ENCODE results near the gene SUB1.

SUB1 gene

DNA sequence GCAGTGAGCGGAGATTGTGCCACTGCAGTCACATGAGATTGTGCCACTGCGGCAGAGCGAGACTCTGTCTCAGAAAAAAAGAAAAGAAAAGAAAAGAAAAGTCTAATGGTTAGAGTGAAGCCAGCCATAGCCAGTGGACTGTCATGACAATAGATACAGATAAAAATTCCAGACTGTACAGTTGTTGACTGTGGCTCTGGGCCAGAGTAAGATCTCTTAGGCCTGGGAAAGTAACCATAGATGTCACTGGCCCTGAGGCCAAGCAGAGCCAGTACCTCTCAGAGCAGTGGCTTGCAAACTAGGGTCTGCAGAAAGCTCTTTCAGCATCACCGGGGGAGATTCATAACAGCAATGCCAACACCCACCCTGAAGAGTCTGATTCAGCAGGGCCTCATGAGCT, 44.1 kb upstream of the SUB1 start:
- H2BK120ac ChIP-seq (ENCODE audit: low read depth, low read length): no peak overlapping the region
- no peaks in the 10 kb centered on the region for H3K79me2 ChIP-seq (ENCODE audit: control insufficient read depth, insufficient read depth, low read length)
- no peaks in the 10 kb centered on the region for H3K27me3 ChIP-seq (ENCODE audit: insufficient read depth, low read length, poor library complexity)
- no peak overlapping the region for H3K4me3 ChIP-seq (ENCODE audit: low read length)
- no peak overlapping the region for H3K27ac ChIP-seq (ENCODE audit: low read depth, low read length)
- H3K9ac ChIP-seq (ENCODE audit: low read length): no peak overlapping the region
- H4K8ac ChIP-seq (ENCODE audit: low read depth, low read length): no peak overlapping the region
- DNase-seq: no peak
- H3K4me1 ChIP-seq (ENCODE audit: control insufficient read depth, low read depth, low read length): no peaks in the 10 kb centered on the region
- H3K79me1 ChIP-seq (ENCODE audit: low read length): no peaks in the 10 kb centered on the region
- no peaks in the 10 kb centered on the region for H3K36me3 ChIP-seq (ENCODE audit: control insufficient read depth, insufficient read depth, low read length)
- no peak overlapping the region for H2BK5ac ChIP-seq (ENCODE audit: low read length)
- no peak overlapping the region for H4K5ac ChIP-seq (ENCODE audit: low read length)
- no peak overlapping the region for H3K4ac ChIP-seq (ENCODE audit: low read depth, low read length)
- WGBS (ENCODE audit: extremely low coverage, insufficient coverage, low lambda C conversion rate): no CpG with 5 or more reads among the region's 4 CpGs
- no peak overlapping the region for H3K18ac ChIP-seq (ENCODE audit: low read length)
- no peak overlapping the region for H2BK15ac ChIP-seq (replicated peaks; ENCODE audit: low read depth)
- H2AK5ac ChIP-seq (ENCODE audit: low read length): no peak overlapping the region
- H3K23ac ChIP-seq (ENCODE audit: low read length): no peak overlapping the region
- H3K4me2 ChIP-seq (ENCODE audit: low read length): no peak overlapping the region
- no peak overlapping the region for H3K56ac ChIP-seq (ENCODE audit: low read length)

- no peaks in the 10 kb centered on the region for H3K27me3 ChIP-seq (ENCODE audit: insufficient read depth, low read length, poor library complexity)
These were observed 42.9 kb upstream of the SUB1 start for GRCh38 chr5:32542216-32543059.

DNA sequence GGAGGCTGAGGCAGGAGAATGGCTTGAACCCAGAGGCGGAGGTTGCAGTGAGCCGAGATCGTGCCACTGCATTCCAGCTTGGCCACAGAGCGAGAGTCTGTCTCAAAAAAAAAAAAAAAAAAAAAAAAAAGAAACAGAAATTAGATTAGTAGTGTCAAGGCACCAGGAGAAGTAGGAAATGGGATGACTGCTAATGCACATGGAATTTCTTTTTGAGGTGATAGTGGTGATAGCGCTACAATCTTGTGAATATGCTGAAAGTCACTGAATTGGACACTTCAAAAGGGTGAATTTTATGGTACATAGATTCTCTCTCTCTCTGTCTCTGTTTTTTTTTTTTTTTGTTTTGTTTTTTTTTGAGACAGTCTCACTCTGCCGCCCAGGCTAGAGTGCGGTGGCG, 42.1 kb upstream of the SUB1 start:
- Histone ChIP-seq H3K79me1 (ENCODE audit: low read length) (no peaks in the 10 kb centered on the region), H3K4ac (ENCODE audit: low read depth, low read length) (no peak overlapping the region), H3K9ac (ENCODE audit: low read length) (no peak overlapping the region), H2BK5ac (ENCODE audit: low read length) (no peak overlapping the region), H3K27me3 (ENCODE audit: insufficient read depth, low read length, poor library complexity) (no peaks in the 10 kb centered on the region), H3K79me2 (ENCODE audit: control insufficient read depth, insufficient read depth, low read length) (no peaks in the 10 kb centered on the region), H3K23ac (ENCODE audit: low read length) (no peak overlapping the region), H2BK120ac (ENCODE audit: low read depth, low read length) (no peak overlapping the region), H3K18ac (ENCODE audit: low read length) (no peak overlapping the region), H4K5ac (ENCODE audit: low read length) (no peak overlapping the region), H3K4me1 (ENCODE audit: control insufficient read depth, low read depth, low read length) (no peaks in the 10 kb centered on the region), H4K8ac (ENCODE audit: low read depth, low read length) (no peak overlapping the region), H3K4me2 (ENCODE audit: low read length) (no peak overlapping the region), H2AK5ac (ENCODE audit: low read length) (no peak overlapping the region), H3K27ac (ENCODE audit: low read depth, low read length) (no peak overlapping the region), H3K56ac (ENCODE audit: low read length) (no peak overlapping the region), H2BK15ac (replicated peaks; ENCODE audit: low read depth) (no peak overlapping the region), H3K4me3 (ENCODE audit: low read length) (no peak overlapping the region), H3K36me3 (ENCODE audit: control insufficient read depth, insufficient read depth, low read length) (no peaks in the 10 kb centered on the region)
- no CpG with 5 or more reads among the region's 8 CpGs for WGBS (ENCODE audit: extremely low coverage, insufficient coverage, low lambda C conversion rate)
- DNase-seq: no peak

More at GRCh38 chr5:32542216-32543059, 42.9 kb upstream of the SUB1 start:
- Histone ChIP-seq H3K27ac (ENCODE audit: low read depth, low read length) (no peak overlapping the region), H3K18ac (ENCODE audit: low read length) (no peak overlapping the region), H3K79me1 (ENCODE audit: low read length) (no peaks in the 10 kb centered on the region), H3K4me2 (ENCODE audit: low read length) (no peak overlapping the region), H2BK5ac (ENCODE audit: low read length) (no peak overlapping the region), H3K9ac (ENCODE audit: low read length) (no peak overlapping the region), H2BK120ac (ENCODE audit: low read depth, low read length) (no peak overlapping the region), H3K4me1 (ENCODE audit: control insufficient read depth, low read depth, low read length) (no peaks in the 10 kb centered on the region), H3K36me3 (ENCODE audit: control insufficient read depth, insufficient read depth, low read length) (no peaks in the 10 kb centered on the region), H3K23ac (ENCODE audit: low read length) (no peak overlapping the region), H2AK5ac (ENCODE audit: low read length) (no peak overlapping the region), H2BK15ac (replicated peaks; ENCODE audit: low read depth) (no peak overlapping the region), H3K56ac (ENCODE audit: low read length) (no peak overlapping the region), H3K79me2 (ENCODE audit: control insufficient read depth, insufficient read depth, low read length) (no peaks in the 10 kb centered on the region), H4K5ac (ENCODE audit: low read length) (no peak overlapping the region), H3K4ac (ENCODE audit: low read depth, low read length) (no peak overlapping the region), H4K8ac (ENCODE audit: low read depth, low read length) (no peak overlapping the region), H3K4me3 (ENCODE audit: low read length) (no peak overlapping the region)
- DNase-seq: no peak
- no CpG with 5 or more reads among the region's 10 CpGs for WGBS (ENCODE audit: extremely low coverage, insufficient coverage, low lambda C conversion rate)

- Histone ChIP-seq H3K4me1 (ENCODE audit: control insufficient read depth, low read depth, low read length) (no peaks in the 10 kb centered on the region), H3K27me3 (ENCODE audit: insufficient read depth, low read length, poor library complexity) (no peaks in the 10 kb centered on the region), H3K4ac (ENCODE audit: low read depth, low read length) (no peak overlapping the region), H3K79me2 (ENCODE audit: control insufficient read depth, insufficient read depth, low read length) (no peaks in the 10 kb centered on the region), H2BK5ac (ENCODE audit: low read length) (no peak overlapping the region), H3K4me3 (ENCODE audit: low read length) (no peak overlapping the region), H3K18ac (ENCODE audit: low read length) (no peak overlapping the region), H2BK120ac (ENCODE audit: low read depth, low read length) (no peak overlapping the region), H2AK5ac (ENCODE audit: low read length) (no peak overlapping the region), H3K79me1 (ENCODE audit: low read length) (no peaks in the 10 kb centered on the region), H3K36me3 (ENCODE audit: control insufficient read depth, insufficient read depth, low read length) (no peaks in the 10 kb centered on the region), H3K23ac (ENCODE audit: low read length) (no peak overlapping the region), H3K27ac (ENCODE audit: low read depth, low read length) (no peak overlapping the region), H3K9ac (ENCODE audit: low read length) (no peak overlapping the region), H3K4me2 (ENCODE audit: low read length) (no peak overlapping the region), H4K5ac (ENCODE audit: low read length) (no peak overlapping the region), H3K56ac (ENCODE audit: low read length) (no peak overlapping the region), H2BK15ac (replicated peaks; ENCODE audit: low read depth) (no peak overlapping the region), H4K8ac (ENCODE audit: low read depth, low read length) (no peak overlapping the region)
- WGBS (ENCODE audit: extremely low coverage, insufficient coverage, low lambda C conversion rate): no CpG with 5 or more reads among the region's 12 CpGs
- DNase-seq: no peak
These were observed 40.1 kb upstream of the SUB1 start for GRCh38 chr5:32545102-32545800.

DNA sequence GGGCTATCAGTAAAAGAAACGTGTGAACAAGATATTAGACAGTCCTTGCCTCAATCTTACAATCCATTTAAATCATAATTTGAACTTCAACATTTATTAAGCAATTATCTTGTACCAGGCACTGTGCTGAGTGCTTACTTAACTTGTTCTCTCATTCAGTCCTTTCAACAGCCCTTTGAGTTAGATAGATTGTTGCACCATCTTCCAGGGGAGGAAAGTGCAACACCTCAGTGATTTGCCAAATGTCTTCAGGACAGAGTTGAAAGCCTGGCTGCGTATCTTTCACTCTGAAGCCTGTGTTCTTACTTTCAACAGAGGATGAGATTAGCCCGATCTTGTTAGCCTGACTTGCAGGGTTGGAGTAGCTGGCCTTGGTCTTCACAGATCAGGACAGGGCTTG, 34.2 kb upstream of the SUB1 start:
- no peak overlapping the region for H3K9ac ChIP-seq (ENCODE audit: low read length)
- no peak overlapping the region for H2BK15ac ChIP-seq (replicated peaks; ENCODE audit: low read depth)
- no peak overlapping the region for H4K8ac ChIP-seq (ENCODE audit: low read depth, low read length)
- H3K56ac ChIP-seq (ENCODE audit: low read length): no peak overlapping the region
- no peak overlapping the region for H3K4ac ChIP-seq (ENCODE audit: low read depth, low read length)
- no peaks in the 10 kb centered on the region for H3K27me3 ChIP-seq (ENCODE audit: insufficient read depth, low read length, poor library complexity)
- H3K36me3 ChIP-seq (ENCODE audit: control insufficient read depth, insufficient read depth, low read length): no peaks in the 10 kb centered on the region
- no peak overlapping the region for H3K4me3 ChIP-seq (ENCODE audit: low read length)
- DNase-seq: no peak
- H3K4me2 ChIP-seq (ENCODE audit: low read length): no peak overlapping the region
- no peak overlapping the region for H2BK5ac ChIP-seq (ENCODE audit: low read length)
- no CpG with 5 or more reads among the region's 3 CpGs for WGBS (ENCODE audit: extremely low coverage, insufficient coverage, low lambda C conversion rate)
- no peaks in the 10 kb centered on the region for H3K79me2 ChIP-seq (ENCODE audit: control insufficient read depth, insufficient read depth, low read length)
- no peak overlapping the region for H4K5ac ChIP-seq (ENCODE audit: low read length)
- no peak overlapping the region for H3K23ac ChIP-seq (ENCODE audit: low read length)
- H3K18ac ChIP-seq (ENCODE audit: low read length): no peak overlapping the region
- no peak overlapping the region for H2BK120ac ChIP-seq (ENCODE audit: low read depth, low read length)
- H3K79me1 ChIP-seq (ENCODE audit: low read length): no peaks in the 10 kb centered on the region
- no peak overlapping the region for H3K27ac ChIP-seq (ENCODE audit: low read depth, low read length)
- H3K4me1 ChIP-seq (ENCODE audit: control insufficient read depth, low read depth, low read length): no peaks in the 10 kb centered on the region
- H2AK5ac ChIP-seq (ENCODE audit: low read length): no peak overlapping the region

All from mesendoderm (in vitro differentiated cells).